Astrocyte of the spinal cord (primary cell): ENCODE results near the gene POLE2.
"Not testable (repeated sequence)": the region's sequence is repeated elsewhere in the genome, so short reads cannot be mapped to it uniquely, and the experiment has no call there.

ENCODE experiments used
- DNase-seq: peaks from one replicate; pipeline ENCODE4 v3.0.0; 2011; ENCODE audit warnings: low read depth, low spot score
- H3K4me3 ChIP-seq: 2 replicates; pipeline ENCODE4 v1.5.1; 2011; ENCODE audit warnings: low read depth, mild to moderate bottlenecking, low read length, moderate library complexity
- CTCF ChIP-seq: IDR thresholded peaks from 2 replicates; pipeline ENCODE4 v1.5.1; 2012; ENCODE audit warnings: low read depth, mild to moderate bottlenecking, low read length, inconsistent platforms
- in situ Hi-C: cut with HindIII; loops from 2 replicates; pipeline ENCODE4 v1.10.0; 2017; ENCODE audit warnings: low sequenced_read_pairs

Gene POLE2

DNA sequence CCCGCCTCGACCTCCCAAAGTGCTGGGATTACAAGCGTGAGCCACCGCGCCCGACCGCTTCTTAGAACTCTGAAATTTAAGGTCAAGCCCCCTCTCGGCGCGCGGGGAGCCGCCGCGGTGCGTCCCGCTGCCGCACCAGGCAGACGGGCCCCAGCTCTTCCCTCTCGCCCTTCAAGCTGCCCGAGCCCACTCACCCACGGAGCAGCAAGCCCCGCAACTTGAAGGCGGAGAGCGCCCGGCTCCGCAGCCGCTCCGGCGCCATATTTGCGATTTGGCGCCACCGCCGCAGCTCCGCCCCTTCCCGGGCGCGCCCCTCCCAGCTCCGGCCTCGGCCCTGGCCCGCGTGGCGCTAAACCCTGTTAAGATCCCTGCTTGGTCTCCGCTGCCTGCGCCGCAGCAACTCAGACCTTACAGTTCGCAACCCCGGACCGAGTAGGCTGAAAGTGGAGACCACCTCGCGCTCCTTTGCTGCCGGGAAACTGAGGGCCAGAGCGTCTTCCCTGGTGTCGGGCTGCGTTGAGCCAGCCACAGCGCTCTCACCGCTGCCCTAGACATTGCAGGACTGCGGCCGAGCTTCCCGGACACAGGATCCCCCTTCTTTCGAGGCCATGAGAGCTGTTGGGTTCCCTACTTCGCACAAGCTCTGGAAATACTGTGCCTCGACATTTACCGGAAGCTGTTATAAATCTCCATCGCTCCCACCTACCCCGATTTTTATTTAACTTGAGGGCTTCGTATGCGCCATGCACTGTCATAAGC, at the start of gene POLE2:
Gene POLE2 (minus strand): TSS at position 273 of the 759 bp plus-strand sequence. CDS start 11 bp downstream, at position 262.
- H3K4me3 ChIP-seq: peak within 1 kb of the TSS; percentile 63
- DNase-seq: peak; percentile 74
- in situ Hi-C loops: no loop called here
- no peak for TF ChIP-seq CTCF

DNA sequence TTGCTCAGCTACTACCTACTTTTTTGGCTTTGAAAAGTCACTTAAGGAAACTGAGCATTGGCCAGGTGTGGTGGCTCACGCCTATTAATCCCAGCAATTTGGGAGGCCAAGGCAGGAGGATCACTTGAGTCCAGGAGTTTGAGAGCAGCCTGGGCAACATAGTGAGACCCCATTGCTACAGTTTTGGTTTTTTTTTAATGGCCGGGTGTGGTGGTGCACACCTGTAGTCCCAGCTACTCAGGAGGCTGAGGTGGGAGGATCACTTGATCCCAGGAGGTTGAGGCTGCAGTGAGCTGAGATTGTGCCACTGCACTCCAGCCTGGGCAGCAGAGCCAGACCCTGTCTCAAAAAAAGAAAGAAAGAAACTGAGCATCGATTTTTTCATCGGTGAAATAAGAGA, 47.7 kb upstream of the POLE2 start:
- DNase-seq, H3K4me3 ChIP-seq, in situ Hi-C loops: not testable (repeated sequence)

GRCh38 chr14:49733836-49734235, 45.8 kb upstream of the POLE2 start:
- in situ Hi-C loops: no loop called here
- DNase-seq: no peak
- TF ChIP-seq CTCF: no peak
- no peak overlapping the region for H3K4me3 ChIP-seq

GRCh38 chr14:49732896-49733295, 44.9 kb upstream of the POLE2 start:
- H3K4me3 ChIP-seq: no peak overlapping the region
- no peak for DNase-seq
- in situ Hi-C loops: no loop called here
- no peak for TF ChIP-seq CTCF

- in situ Hi-C loops: no loop called here
- no peak overlapping the region for H3K4me3 ChIP-seq
- DNase-seq: no peak
- TF ChIP-seq CTCF: no peak
Measured at GRCh38 chr14:49727171-49727570, 39.2 kb upstream of the POLE2 start.

GRCh38 chr14:49721733-49722435, 33.9 kb upstream of the POLE2 start:
- in situ Hi-C loops, DNase-seq, H3K4me3 ChIP-seq: not testable (repeated sequence)

GRCh38 chr14:49720744-49721143, 32.7 kb upstream of the POLE2 start:
- no peak for TF ChIP-seq CTCF
- in situ Hi-C loops: no loop called here
- no peak overlapping the region for H3K4me3 ChIP-seq
- DNase-seq: no peak

- H3K4me3 ChIP-seq, in situ Hi-C loops, DNase-seq: not testable (repeated sequence)
Measured at GRCh38 chr14:49710993-49711392, 23.0 kb upstream of the POLE2 start.

DNA sequence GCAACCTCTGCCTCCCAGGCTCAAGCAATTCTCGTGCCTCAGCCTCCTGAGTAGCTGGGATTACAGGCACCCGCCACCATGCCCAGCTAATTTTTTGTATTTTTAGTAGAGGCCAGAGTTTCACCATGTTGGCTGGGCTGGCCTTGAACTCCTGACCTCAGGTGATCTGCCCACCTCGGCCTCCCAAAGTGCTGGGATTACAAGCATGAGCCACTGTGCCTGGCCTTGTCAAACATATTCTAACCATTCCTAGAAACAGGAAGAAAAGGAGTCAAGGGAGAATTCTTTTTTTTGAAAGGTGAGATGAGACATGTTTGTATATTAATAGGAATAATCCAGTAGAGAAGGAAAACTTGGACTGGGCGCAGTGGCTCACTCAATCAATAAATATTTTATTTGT, 16.5 kb upstream of the POLE2 start:
- in situ Hi-C loops, DNase-seq, H3K4me3 ChIP-seq: not testable (repeated sequence)
